ENCODE measurements around the gene FMN2. TPM values are rescaled to one million over a fixed set of nuclear protein-coding genes. Genes with fewer than 3 reads are reported as not detected.

The FMN2 gene
- total RNA-seq, 4 donors from 2014 or later: 0.11 to 0.89 TPM; not detected in 2

- Histone ChIP-seq H3K27me3 (no peaks in the 10 kb centered on the region), H3K27ac (no peak overlapping the region), H3K4me1 (no peaks in the 10 kb centered on the region), H3K9me3 (no peaks in the 10 kb centered on the region), H3K4me3 (no peak overlapping the region), H3K36me3 (no peaks in the 10 kb centered on the region)
- TF ChIP-seq CTCF (IDR thresholded peaks at IDR 0.05) (no peak), POLR2AphosphoS5 (IDR thresholded peaks at IDR 0.05) (no peak), EP300 (IDR thresholded peaks at IDR 0.05) (no peak), POLR2A (IDR thresholded peaks at IDR 0.05) (no peak)
- WGBS: 52% methylated on average over 1 of the region's 1 CpG
- no peak for DNase-seq (ENCODE audit: low spot score in 2 of 2)
Measured at GRCh38 chr1:240395336-240395735, 303.7 kb downstream of the FMN2 start.

GRCh38 chr1:240399381-240399780, 307.7 kb downstream of the FMN2 start:
- Histone ChIP-seq H3K36me3 (no peaks in the 10 kb centered on the region), H3K27ac (no peak overlapping the region), H3K4me1 (no peaks in the 10 kb centered on the region), H3K9me3 (no peaks in the 10 kb centered on the region), H3K4me3 (no peak overlapping the region), H3K27me3 (no peaks in the 10 kb centered on the region)
- no peak for DNase-seq (ENCODE audit: low spot score in 2 of 2)
- TF ChIP-seq POLR2AphosphoS5 (IDR thresholded peaks at IDR 0.05) (no peak), POLR2A (IDR thresholded peaks at IDR 0.05) (no peak), CTCF (IDR thresholded peaks at IDR 0.05) (no peak), EP300 (IDR thresholded peaks at IDR 0.05) (no peak)
- 60% methylated on average over 6 of the region's 6 CpGs for WGBS

GRCh38 chr1:240401731-240402130, 310.0 kb downstream of the FMN2 start:
- no peak overlapping the region for H3K27ac ChIP-seq
- no peak overlapping the region for H3K4me3 ChIP-seq
- TF ChIP-seq POLR2A (IDR thresholded peaks at IDR 0.05): no peak
- TF ChIP-seq EP300 (IDR thresholded peaks at IDR 0.05): no peak
- H3K9me3 ChIP-seq: no peaks in the 10 kb centered on the region
- no peak for DNase-seq (ENCODE audit: low spot score in 2 of 2)
- WGBS: 79% methylated on average over 4 of the region's 4 CpGs
- no peaks in the 10 kb centered on the region for H3K4me1 ChIP-seq
- no peaks in the 10 kb centered on the region for H3K27me3 ChIP-seq
- no peaks in the 10 kb centered on the region for H3K36me3 ChIP-seq

- Histone ChIP-seq H3K4me3 (no peak overlapping the region), H3K27me3 (no peaks in the 10 kb centered on the region), H3K27ac (no peak overlapping the region), H3K9me3 (no peaks in the 10 kb centered on the region), H3K36me3 (no peaks in the 10 kb centered on the region), H3K4me1 (no peaks in the 10 kb centered on the region)
- no peak for TF ChIP-seq EP300 (IDR thresholded peaks at IDR 0.05)
- no peak for TF ChIP-seq CTCF (IDR thresholded peaks at IDR 0.05)
- TF ChIP-seq POLR2AphosphoS5 (IDR thresholded peaks at IDR 0.05): no peak
- no peak for TF ChIP-seq POLR2A (IDR thresholded peaks at IDR 0.05)
- WGBS: 59% methylated on average over 4 of the region's 4 CpGs
- DNase-seq (ENCODE audit: low spot score in 2 of 2): no peak
Measured at GRCh38 chr1:240402326-240402725, 310.6 kb downstream of the FMN2 start.

- Histone ChIP-seq H3K36me3 (no peaks in the 10 kb centered on the region), H3K9me3 (no peaks in the 10 kb centered on the region), H3K4me3 (no peak overlapping the region), H3K4me1 (no peaks in the 10 kb centered on the region), H3K27ac (no peak overlapping the region), H3K27me3 (no peaks in the 10 kb centered on the region)
- no peak for DNase-seq (ENCODE audit: low spot score in 2 of 2)
- 50% methylated on average over 4 of the region's 4 CpGs for WGBS
- TF ChIP-seq POLR2AphosphoS5 (IDR thresholded peaks at IDR 0.05) (no peak), CTCF (IDR thresholded peaks at IDR 0.05) (no peak), POLR2A (IDR thresholded peaks at IDR 0.05) (no peak), EP300 (IDR thresholded peaks at IDR 0.05) (no peak)
Measured at GRCh38 chr1:240404286-240404685, 312.6 kb downstream of the FMN2 start.

GRCh38 chr1:240405751-240406150, 314.1 kb downstream of the FMN2 start:
- no peaks in the 10 kb centered on the region for H3K9me3 ChIP-seq
- H3K4me3 ChIP-seq: no peak overlapping the region
- H3K36me3 ChIP-seq: no peaks in the 10 kb centered on the region
- H3K27me3 ChIP-seq: no peaks in the 10 kb centered on the region
- no peak overlapping the region for H3K27ac ChIP-seq
- no peaks in the 10 kb centered on the region for H3K4me1 ChIP-seq
- DNase-seq (ENCODE audit: low spot score in 2 of 2): no peak
- TF ChIP-seq EP300 (IDR thresholded peaks at IDR 0.05) (no peak), CTCF (IDR thresholded peaks at IDR 0.05) (no peak), POLR2A (IDR thresholded peaks at IDR 0.05) (no peak), POLR2AphosphoS5 (IDR thresholded peaks at IDR 0.05) (no peak)
- WGBS: 88% methylated on average over 12 of the region's 12 CpGs
